NCI-H345 treated with DMSO at 0.1 percent for 48 hours (cell line): ENCODE measurements around the gene ATP2B2.

ENCODE experiments used
- DNase-seq: peaks from one replicate; lab custom pipeline; 2025; ENCODE audit not compliant: unreplicated experiment; lab: John Stamatoyannopoulos, UW

The ATP2B2 gene

DNA sequence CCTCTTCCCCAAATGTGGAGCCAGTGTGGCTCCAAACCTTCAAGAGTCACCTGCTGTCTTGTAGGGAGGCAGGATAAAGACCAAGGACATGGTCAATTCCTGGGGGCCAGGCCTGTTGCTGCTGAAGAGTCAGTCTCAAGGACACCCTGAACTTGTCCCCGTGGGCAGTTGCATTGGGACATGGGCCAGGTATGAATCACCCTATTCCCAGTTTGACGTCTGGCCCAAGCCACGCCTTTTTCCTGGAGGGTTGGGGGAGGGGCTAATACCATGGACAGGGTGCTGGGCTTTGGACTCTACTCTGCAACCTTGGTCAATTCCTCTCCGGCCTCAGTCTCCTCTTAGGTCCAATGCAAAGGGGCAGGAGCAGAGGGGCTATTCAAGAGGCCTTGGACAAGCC lies 10.4 kb downstream of the ATP2B2 start:
- no peak for DNase-seq

DNA sequence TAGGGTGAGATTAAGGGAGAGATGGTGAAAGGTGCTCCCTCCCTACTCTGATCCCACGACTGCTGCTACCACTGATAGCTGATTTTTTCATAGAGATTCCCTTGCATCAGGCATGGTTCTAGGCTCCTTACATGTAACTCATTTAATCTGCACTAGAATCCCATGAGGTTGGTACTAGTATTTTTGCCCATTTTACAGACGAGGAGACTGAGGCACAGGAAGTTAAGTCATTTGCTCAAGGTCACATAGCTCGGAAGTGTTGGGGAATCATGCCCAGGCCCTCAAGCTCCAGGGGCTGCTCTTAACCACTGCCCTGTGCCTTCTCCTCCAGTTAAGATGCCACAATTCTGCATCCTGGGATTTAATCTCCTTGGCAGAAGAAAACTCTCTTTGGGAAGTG lies 11.2 kb downstream of the ATP2B2 start:
- DNase-seq, result no peak

DNA sequence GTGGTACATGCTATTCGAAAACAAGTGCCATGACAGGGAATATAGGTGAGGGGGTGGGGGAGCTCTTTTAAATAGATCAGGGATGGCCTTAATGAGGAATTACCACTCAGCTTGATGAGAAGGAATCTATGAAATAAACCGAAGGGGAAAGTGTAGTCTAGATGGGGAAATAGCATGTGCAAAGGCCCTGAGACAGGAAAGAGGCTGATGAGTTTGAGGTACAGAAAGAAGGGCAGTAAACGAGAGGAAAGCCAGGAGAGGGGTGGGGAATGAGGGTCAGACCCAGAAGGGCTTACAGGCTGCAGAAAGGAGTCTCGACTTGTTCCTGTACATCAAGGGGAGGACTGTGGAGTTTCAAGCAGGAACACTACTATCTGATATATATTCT lies 12.2 kb downstream of the ATP2B2 start:
- DNase-seq, result no peak

GRCh38 chr3:10492364-10493201 lies 12.8 kb downstream of the ATP2B2 start:
- DNase-seq, result no peak

DNA sequence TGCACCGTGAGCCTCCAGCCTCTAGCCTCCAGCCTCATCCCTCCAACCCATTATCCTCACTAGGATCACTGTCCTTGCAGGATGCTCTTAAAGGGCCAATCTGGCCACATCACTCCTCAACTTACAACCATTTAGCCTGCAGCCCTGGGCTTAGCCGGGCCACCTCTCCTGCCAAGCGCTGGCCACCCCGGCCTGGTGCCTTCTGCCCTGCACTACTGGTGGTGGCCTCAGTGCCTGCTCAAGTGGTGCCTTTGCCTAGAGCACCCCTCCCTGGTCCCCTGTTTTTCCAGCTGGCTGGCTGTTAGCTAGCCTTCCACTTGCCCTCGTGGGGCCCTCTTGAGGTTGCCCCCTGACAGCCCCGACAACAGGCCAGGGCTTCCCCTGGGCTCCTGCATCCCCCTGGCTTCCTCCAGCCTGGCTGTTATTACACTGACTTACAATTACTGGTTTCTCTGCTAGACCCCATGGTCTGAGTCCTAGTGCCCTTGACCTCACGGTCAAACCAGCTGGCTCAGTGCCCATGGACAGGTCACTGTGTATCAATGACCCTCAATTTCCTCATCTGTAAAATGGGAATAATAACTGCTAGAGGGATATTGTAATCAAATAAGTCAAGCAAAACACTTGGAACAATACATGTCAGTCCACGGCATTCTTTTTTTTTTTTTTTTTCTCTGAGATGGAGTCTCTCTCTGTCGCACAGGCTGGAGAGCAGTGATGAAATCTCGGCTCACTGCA lies 15.5 kb downstream of the ATP2B2 start:
- DNase-seq, result no peak

DNA sequence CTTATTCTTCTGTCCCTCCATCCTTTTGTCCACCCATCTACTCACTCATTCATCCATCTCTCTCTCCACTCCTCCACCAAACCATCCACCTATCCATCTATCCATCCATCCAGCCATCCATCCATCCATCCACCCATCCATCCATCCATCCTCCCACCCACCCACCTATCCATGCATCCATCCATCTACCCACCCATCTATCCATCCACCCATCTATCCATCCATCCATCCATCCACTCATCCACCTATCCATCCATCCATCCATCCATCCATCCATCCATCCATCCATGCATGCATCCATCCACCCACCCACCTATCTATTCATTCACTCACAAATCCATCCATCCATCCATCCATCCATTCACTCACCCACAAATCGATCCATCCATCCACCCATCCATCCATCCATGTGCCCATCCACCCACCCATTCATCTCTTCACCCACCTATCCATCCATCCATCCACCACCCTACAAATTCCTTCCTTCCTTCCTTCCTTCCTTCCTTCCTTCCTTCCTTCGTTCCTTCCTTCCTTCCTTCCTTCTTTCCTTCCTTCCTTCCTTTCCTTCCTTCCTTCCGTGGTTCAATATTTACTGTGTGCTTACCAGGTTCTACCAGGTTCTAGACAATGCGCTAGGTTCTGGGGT lies 17.3 kb downstream of the ATP2B2 start:
- no peak for DNase-seq

DNA sequence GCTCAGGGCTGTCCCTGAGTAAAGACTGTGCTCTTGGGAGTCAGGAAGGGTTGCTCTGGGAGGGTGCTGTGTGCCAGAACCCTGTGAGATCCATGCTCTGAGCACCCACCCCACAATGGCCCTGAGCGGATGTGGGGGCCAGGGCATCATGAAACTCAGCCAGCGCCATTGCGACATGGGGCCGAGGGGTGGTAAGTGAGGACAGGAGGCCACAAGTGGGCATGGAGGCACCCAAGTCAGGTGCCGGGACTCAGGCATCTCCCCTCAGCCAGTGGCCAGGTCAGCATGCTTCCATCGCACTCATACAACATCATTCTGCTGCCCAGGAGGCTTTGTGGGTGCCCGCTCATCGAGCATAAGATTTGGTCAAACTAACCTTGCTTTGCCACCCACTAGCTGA lies 19.6 kb downstream of the ATP2B2 start:
- DNase-seq, result no peak

DNA sequence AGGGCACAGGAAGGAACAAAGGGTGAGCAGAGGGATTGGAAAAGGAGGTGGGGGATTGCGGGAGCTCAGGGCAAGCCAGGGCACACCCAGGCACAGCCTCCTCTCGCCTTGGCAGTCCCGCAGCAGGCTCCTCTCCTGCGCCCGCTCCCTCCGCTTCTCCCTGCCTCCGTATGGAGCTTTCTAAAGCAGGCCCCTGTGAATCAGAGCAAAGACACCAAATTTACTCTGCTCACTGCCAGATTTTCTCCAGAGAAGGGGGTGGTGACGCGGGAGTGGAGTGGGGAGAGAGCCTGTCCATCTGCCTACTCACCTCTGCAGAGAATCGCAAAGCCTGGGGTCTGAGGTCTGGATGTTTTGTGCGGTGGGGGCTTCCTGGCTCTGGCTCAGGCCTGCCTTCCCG lies 20.0 kb downstream of the ATP2B2 start:
- DNase-seq, result no peak

DNA sequence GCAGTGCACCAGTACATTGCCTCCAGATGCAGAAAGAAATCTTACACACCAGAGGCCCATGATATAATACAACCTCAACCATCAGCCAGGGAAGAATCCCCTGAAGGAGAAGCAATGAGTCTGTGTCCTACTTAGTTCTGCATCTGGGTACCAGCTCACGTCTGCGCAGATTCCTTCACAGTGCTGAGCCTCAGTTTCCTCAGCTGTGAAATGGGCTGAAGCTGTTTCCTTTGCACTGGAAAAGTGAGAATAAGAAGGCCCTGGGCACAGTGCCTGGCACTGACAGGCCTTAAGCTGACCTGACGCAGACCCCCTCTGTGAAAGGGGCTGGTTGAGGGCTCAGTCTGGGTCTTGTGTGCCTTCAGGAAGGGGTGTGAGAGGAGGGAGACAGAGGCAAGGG lies 20.7 kb downstream of the ATP2B2 start:
- no peak for DNase-seq

DNA sequence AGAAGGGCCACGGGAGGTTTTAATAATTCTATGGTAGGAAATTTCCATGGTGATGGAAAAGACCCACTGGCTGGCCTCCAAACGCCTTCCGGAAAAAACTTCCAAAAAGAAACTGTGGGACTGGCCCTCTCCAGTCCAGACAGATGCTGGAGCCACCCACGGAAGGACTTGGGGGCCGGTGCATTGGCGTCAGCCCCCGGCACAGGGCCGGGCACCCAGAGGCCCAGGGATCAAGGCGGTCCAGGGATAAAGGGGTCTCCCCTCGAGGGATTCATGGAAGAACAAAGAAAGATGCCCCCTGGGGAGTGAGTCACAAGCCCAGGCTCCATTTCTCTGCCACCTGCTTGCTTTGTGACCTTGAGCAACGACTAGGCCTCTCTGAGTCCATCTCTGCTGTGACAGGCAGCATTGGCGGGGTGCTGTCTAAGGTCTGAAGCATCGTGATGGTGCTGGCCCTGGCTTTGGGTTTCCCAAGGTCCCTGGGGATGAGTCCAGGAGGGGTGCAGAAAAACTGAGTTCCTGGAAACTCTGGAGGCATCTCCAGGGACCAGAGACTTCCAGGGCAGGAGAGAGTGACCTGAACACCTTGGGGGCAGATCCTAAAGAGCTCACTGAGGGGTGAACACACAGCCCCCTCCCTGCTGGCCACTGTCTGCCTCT lies 21.6 kb downstream of the ATP2B2 start:
- DNase-seq, result no peak

DNA sequence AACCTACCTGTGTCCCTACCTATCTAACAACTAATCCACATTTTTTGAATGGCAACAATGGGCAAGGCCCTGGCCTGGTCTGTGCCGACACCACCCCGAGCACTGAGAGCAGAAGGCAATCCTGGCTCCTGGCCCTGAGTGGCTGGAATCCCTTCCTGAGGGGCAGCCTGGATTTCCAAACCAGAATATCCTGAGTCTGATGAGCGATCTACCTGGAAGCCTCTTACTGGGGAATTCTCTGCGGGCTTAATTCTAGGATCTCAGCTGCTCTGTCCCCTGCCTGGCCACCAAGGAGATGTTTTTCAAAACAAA lies 22.1 kb downstream of the ATP2B2 start:
- no peak for DNase-seq

DNA sequence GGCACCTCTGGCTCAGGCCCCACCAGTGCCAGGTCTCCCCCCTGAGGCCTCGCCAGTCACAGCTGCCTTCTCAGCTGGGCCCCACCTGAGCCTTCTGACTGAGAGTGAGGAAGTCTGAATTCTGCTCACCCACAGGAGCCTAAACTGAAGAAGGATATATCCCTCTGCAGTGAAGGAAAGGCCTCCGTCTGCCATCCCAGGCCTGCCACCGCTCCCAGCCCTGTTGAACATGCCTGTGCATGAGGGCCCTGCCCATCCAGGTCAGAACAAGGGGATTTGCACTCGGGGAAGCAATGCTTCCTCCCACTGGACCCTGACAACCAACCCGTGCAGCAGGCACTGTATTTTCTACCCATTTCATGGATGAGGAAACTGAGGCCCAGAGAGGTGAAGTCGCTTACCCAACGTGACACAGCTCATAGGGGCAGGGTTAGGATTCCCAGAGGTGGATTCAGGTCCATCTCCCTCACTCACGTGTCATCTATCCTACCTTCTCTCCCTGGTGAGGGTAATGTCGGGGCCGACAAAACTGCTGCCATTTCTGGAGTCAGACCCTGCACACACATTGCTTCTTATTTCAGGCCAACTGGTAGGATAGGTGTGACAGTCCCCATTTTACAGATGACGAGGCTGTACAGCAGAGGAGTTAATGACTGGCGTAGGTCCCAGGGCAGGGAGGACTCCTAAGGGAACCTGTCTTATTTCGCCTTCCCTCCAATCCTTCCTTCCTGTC lies 22.6 kb downstream of the ATP2B2 start:
- no peak for DNase-seq

DNA sequence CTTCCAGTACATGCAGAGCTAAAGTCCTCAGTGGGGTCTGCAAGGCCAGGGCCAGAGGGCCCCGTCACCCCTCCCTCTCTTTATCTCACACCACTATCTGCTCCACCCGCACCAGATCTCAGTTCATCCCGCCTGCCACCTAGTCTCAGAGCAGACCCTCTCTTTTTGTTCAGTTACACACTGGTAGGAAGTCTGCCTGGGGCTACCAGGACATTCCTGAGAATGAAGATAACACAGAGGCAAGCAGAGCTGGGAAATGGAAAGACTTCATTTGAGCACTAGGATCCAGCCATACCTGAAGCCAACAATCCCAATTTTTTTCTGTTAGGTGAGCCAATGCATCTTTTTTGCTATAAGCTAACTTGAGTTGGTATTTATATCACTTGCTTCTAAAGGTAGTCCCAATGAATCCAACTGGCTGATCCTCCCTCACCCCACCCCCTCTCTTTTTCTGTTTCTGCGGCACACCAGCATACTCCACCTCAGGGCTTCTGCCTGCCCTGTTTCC lies 24.5 kb downstream of the ATP2B2 start:
- DNase-seq, result no peak

DNA sequence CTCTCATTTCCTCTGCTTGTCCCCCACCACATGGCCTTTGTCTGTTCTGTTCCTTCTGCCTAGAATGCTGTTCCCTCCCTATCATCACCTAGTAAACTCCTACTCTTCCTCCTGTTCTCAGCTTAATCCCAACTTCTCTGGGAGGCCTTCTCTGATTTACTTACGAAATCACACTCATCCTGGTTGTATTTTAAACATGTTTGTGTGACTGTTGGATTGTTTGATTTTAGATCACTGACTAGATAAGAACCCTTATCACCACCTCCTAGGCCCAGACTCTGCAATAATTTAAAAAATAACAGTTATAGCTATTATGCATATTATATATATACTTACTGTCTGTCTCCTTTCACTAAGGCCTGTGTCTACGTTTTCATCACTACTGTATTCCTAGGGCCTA lies 26.1 kb downstream of the ATP2B2 start:
- DNase-seq, result no peak

GRCh38 chr3:10475983-10476382 lies 29.4 kb downstream of the ATP2B2 start:
- no peak for DNase-seq

DNA sequence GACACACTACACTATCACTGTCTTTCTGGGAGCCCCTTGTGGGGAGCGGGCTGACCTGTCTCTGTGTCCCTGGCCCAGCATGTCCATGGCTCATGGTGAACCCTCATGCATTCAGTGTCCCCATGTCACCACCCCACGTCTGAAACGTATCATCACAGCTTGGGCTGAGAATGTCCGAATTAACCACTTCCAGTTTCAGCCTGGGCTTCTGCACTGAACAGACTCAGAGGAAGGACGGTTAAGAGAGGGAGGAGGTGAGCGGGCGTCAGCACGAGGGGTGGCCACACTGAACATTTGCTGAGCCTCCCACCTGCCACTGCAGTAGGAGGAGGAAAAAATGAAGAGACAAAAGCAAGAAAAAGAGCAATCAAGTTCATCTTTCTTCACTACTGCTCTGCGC lies 30.5 kb downstream of the ATP2B2 start:
- DNase-seq, result no peak

DNA sequence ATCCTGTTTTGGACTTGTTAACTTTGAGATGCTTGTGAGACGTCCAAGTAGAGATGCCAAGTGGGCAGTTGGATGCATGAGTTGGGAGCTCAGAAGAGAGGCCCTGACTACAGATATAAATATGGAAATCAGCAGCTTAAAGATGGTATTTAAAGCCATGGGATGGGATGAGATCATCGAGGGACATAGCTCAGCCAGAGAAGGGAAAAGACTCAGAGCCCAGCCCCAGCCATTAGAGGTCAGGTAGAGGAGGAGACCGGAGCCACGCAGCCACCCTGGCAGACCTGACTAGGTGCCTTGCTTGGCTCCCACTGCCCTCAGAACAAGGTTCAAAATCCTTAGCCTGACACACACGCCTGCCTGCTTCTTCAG lies 31.1 kb downstream of the ATP2B2 start:
- DNase-seq, result no peak

DNA sequence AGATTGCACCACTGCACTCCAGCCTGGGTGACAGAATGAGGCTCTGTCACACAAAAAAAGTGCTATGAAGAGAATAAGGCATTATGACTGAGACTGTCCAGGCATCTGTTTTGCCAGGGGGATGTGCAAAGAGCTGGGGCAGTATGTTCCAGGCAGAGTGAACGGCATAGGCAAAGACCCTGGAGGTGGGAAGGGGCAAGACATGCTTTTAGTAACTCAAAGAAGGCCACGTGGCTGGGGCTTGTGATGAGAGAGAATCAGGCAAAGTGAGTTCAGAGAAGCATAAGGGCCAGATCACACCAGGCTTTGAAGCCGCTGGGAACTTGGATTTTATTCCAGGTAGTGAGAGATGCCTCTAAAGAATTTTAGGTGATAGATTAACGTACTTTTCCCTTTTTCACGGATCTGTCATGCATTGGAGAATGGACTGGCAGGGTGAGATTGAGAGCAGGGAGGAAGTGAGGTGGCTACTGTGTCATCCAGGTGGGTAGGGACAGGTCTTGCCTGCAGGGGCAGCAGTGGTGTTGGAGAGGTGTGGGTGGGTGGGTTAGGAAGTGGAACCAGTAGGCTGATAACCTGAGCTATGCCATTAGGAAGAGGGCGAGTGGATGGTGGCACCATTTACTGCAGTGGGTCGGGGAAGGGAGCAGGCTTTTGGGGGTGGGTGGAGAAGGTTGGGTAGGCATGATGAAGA lies 31.7 kb downstream of the ATP2B2 start:
- no peak for DNase-seq

GRCh38 chr3:10472877-10473440 lies 32.4 kb downstream of the ATP2B2 start:
- DNase-seq, result no peak
